Mesenchymal stem cell (in vitro differentiated cells and primary cell): Measurements from ENCODE around the gene CFAP97.
"Not testable (repeated sequence)": the region's sequence is repeated elsewhere in the genome, so short reads cannot be mapped to it uniquely, and the experiment has no call there.

Source experiments
- DNase-seq: peaks from one replicate; pipeline ENCODE4 v3.0.0-alpha.2; 2013
- H2AFZ ChIP-seq: one replicate; pipeline ENCODE4 v1.6.1; 2013; ENCODE audit warnings: low read depth, mild to moderate bottlenecking, control low read depth, inconsistent platforms, low read length, moderate library complexity
- H2AK5ac ChIP-seq: 2 replicates; pipeline ENCODE4 v1.6.1; 2013; ENCODE audit warnings: low read length, moderate library complexity, mild to moderate bottlenecking, inconsistent platforms; ENCODE audit not compliant: severe bottlenecking
- H2BK120ac ChIP-seq: one replicate; pipeline ENCODE4 v1.6.1; 2013; ENCODE audit warnings: low read depth, mild to moderate bottlenecking, inconsistent platforms, low read length, moderate library complexity
- H2BK12ac ChIP-seq, 2 experiments: one replicate each; pipeline ENCODE4 v1.6.1; 2013; ENCODE audit warnings: inconsistent platforms in 2 of 2, low read length in 2 of 2, mild to moderate bottlenecking in 2 of 2, moderate library complexity in 2 of 2, control low read depth in 1 of 2
- H2BK15ac ChIP-seq: one replicate; pipeline ENCODE4 v1.6.1; 2013; ENCODE audit warnings: mild to moderate bottlenecking, low read depth, inconsistent platforms; ENCODE audit not compliant: poor library complexity, severe bottlenecking
- H2BK5ac ChIP-seq: 2 replicates; pipeline ENCODE4 v1.6.1; 2013; ENCODE audit warnings: low read depth, mild to moderate bottlenecking, low read length, control low read depth, inconsistent platforms; ENCODE audit not compliant: poor library complexity, severe bottlenecking
- H3K14ac ChIP-seq, 2 experiments: one replicate each; pipeline ENCODE4 v1.6.1; 2013; ENCODE audit warnings: inconsistent platforms in 2 of 2, low read length in 2 of 2, control low read depth in 1 of 2, mild to moderate bottlenecking in 1 of 2, moderate library complexity in 1 of 2
- H3K18ac ChIP-seq, 2 experiments: one replicate each; pipeline ENCODE4 v1.6.1; 2013; ENCODE audit warnings: inconsistent platforms in 2 of 2, low read length in 2 of 2, control low read depth in 1 of 2, low read depth in 1 of 2, mild to moderate bottlenecking in 1 of 2
- H3K23ac ChIP-seq, 2 experiments: one replicate each; pipeline ENCODE4 v1.6.1; 2013; ENCODE audit warnings: inconsistent platforms in 2 of 2, low read length in 2 of 2, mild to moderate bottlenecking in 2 of 2, moderate library complexity in 2 of 2, control low read depth in 1 of 2
- H3K27ac ChIP-seq: 2 replicates; pipeline ENCODE4 v1.5.1; 2013; ENCODE audit warnings: mild to moderate bottlenecking, moderate library complexity, low read length, control low read depth, inconsistent platforms; ENCODE audit not compliant: poor library complexity, severe bottlenecking
- H3K27me3 ChIP-seq, 2 experiments: 2 replicates each; pipeline versions ENCODE4 v1.6.1 to v1.7.0; 2013; ENCODE audit warnings: low read length in 2 of 2, mild to moderate bottlenecking in 2 of 2, moderate library complexity in 2 of 2, control low read depth in 1 of 2, inconsistent platforms in 1 of 2; ENCODE audit not compliant: control insufficient read depth in 1 of 2, insufficient read depth in 1 of 2
- H3K36me3 ChIP-seq, 2 experiments: 2 replicates each; pipeline versions ENCODE4 v1.6.1 to v1.7.0; 2013; ENCODE audit warnings: low read length in 2 of 2, control low read depth in 1 of 2, inconsistent platforms in 1 of 2, low read depth in 1 of 2, mild to moderate bottlenecking in 1 of 2; ENCODE audit not compliant: insufficient read depth in 2 of 2, control insufficient read depth in 1 of 2
- H3K4ac ChIP-seq, 2 experiments: one replicate each; pipeline ENCODE4 v1.6.1; 2013; ENCODE audit warnings: inconsistent platforms in 2 of 2, low read length in 2 of 2, mild to moderate bottlenecking in 2 of 2, moderate library complexity in 2 of 2, control low read depth in 1 of 2, low read depth in 1 of 2
- H3K4me1 ChIP-seq: 2 replicates; pipeline ENCODE4 v1.6.1; 2013; ENCODE audit warnings: low read depth, low read length, control low read depth; ENCODE audit not compliant: control insufficient read depth, insufficient read depth
- H3K4me2 ChIP-seq: 2 replicates; pipeline ENCODE4 v1.6.1; 2013; ENCODE audit warnings: low read length, mild to moderate bottlenecking, inconsistent platforms; ENCODE audit not compliant: poor library complexity, severe bottlenecking
- H3K4me3 ChIP-seq, 2 experiments: 2 replicates each; pipeline versions ENCODE4 v1.5.1 to v1.7.0; 2013; ENCODE audit warnings: low read length in 2 of 2, mild to moderate bottlenecking in 2 of 2, control low read depth in 1 of 2, low read depth in 1 of 2; ENCODE audit not compliant: insufficient read depth in 1 of 2
- H3K79me1 ChIP-seq: replicated peaks from 2 replicates; pipeline ENCODE4 v1.6.1; 2013; ENCODE audit warnings: mild to moderate bottlenecking, control low read depth, low read length, inconsistent platforms; ENCODE audit not compliant: poor library complexity, severe bottlenecking
- H3K9ac ChIP-seq: 2 replicates; pipeline ENCODE4 v1.7.0; 2013; ENCODE audit warnings: mild to moderate bottlenecking, low read length, moderate library complexity
- H3K9me3 ChIP-seq: 2 replicates; pipeline ENCODE4 v1.7.0; 2013; ENCODE audit warnings: mild to moderate bottlenecking, low read length; ENCODE audit not compliant: control insufficient read depth
- H4K8ac ChIP-seq: one replicate; pipeline ENCODE4 v1.6.1; 2013; ENCODE audit warnings: inconsistent platforms, mild to moderate bottlenecking, low read length, moderate library complexity
- H4K91ac ChIP-seq: one replicate; pipeline ENCODE4 v1.6.1; 2013; ENCODE audit warnings: mild to moderate bottlenecking, low read length, inconsistent platforms
- WGBS: methylation state at CpG from one replicate; pipeline ENCODE4 v1.1.7; 2013; ENCODE audit warnings: mixed read lengths; 5-methylcytosine and 5-hydroxymethylcytosine counted together

Gene CFAP97

GRCh38 chr4:185119927-185120630 lies 83.7 kb downstream of the CFAP97 start:
- H3K79me1 ChIP-seq: no peaks in the 10 kb centered on the region
- 72% methylated on average over 2 of the region's 3 CpGs for WGBS
- no peak overlapping the region for H4K8ac ChIP-seq

DNA sequence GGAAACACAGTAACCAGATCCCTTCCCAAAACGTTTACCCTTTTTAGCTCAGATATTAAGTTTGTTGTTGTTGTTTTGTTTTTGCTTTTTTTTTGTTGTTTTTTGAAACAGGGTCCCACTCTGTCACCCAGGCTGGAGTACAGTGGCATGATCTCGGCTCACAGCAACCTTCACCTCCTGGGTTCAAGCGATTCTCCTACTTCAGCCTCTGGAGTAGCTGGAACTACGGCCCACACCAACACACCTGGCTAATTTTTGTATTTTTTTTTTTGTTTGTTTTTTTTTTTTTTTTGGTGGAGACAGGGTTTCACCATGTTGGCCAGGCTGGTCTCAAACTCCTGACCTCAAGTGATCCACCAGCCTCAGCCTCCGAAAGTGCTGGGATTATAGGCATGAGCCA lies 84.3 kb downstream of the CFAP97 start:
- not testable (repeated sequence) for H2BK15ac ChIP-seq, H3K23ac ChIP-seq, H3K79me1 ChIP-seq, H3K27me3 ChIP-seq, H4K8ac ChIP-seq, H3K9ac ChIP-seq, H2AFZ ChIP-seq, H3K14ac ChIP-seq, H3K4me3 ChIP-seq, H3K4me1 ChIP-seq, H3K9me3 ChIP-seq, H3K36me3 ChIP-seq, H3K4ac ChIP-seq, H2AK5ac ChIP-seq, H3K27ac ChIP-seq, H2BK120ac ChIP-seq, DNase-seq, H4K91ac ChIP-seq, H3K4me2 ChIP-seq, H3K18ac ChIP-seq, H2BK5ac ChIP-seq, H2BK12ac ChIP-seq
- 94% methylated on average over 2 of the region's 5 CpGs for WGBS

More at GRCh38 chr4:185119927-185120630, 83.7 kb downstream of the CFAP97 start:
- H2BK12ac ChIP-seq: no peak overlapping the region
- no peak overlapping the region for H4K91ac ChIP-seq
- H2AK5ac ChIP-seq: no peak overlapping the region
- no peak overlapping the region for H3K23ac ChIP-seq
- H3K4me2 ChIP-seq: no peak overlapping the region
- H3K4me3 ChIP-seq: no peak overlapping the region
- H3K4ac ChIP-seq: no peak overlapping the region
- H3K4me1 ChIP-seq: peaks cover 2% of the 10 kb centered on the region
- H3K27me3 ChIP-seq: no peaks in the 10 kb centered on the region
- no peak overlapping the region for H2BK15ac ChIP-seq
- H3K18ac ChIP-seq: no peak overlapping the region
- no peaks in the 10 kb centered on the region for H3K9me3 ChIP-seq
- H2AFZ ChIP-seq: no peak overlapping the region
- peak; percentile 61 for DNase-seq
- no peaks in the 10 kb centered on the region for H3K36me3 ChIP-seq
- no peak overlapping the region for H3K27ac ChIP-seq
- H2BK120ac ChIP-seq: no peak overlapping the region
- H2BK5ac ChIP-seq: no peak overlapping the region
- H3K14ac ChIP-seq: no peak overlapping the region
- H3K9ac ChIP-seq: no peak overlapping the region

- H3K27ac ChIP-seq: no peak overlapping the region
- H3K14ac ChIP-seq: no peak overlapping the region
Observed at GRCh38 chr4:185118876-185119275, 84.9 kb downstream of the CFAP97 start.

GRCh38 chr4:185117300-185117934 lies 86.4 kb downstream of the CFAP97 start:
- peak overlapping the region in 1 of 2 experiments; percentile 63 for H2BK12ac ChIP-seq
- H2BK15ac ChIP-seq: no peak overlapping the region
- H3K18ac ChIP-seq: no peak overlapping the region
- no peak overlapping the region for H3K23ac ChIP-seq
- H3K36me3 ChIP-seq: no peaks in the 10 kb centered on the region
- no peaks in the 10 kb centered on the region for H3K9me3 ChIP-seq
- no peaks in the 10 kb centered on the region for H3K27me3 ChIP-seq
- no peak overlapping the region for H3K4me3 ChIP-seq
- peaks cover 4% of the 10 kb centered on the region for H3K4me1 ChIP-seq
- H2BK120ac ChIP-seq: no peak overlapping the region
- DNase-seq: no peak
- no peak overlapping the region for H4K8ac ChIP-seq
- no peak overlapping the region for H2AFZ ChIP-seq
- H2AK5ac ChIP-seq: no peak overlapping the region
- no peak overlapping the region for H3K14ac ChIP-seq
- H3K4ac ChIP-seq: peak overlapping the region in 1 of 2 experiments; percentile 58
- H3K27ac ChIP-seq: no peak overlapping the region
- H4K91ac ChIP-seq: no peak overlapping the region
- 88% methylated on average over 5 of the region's 7 CpGs for WGBS
- H3K4me2 ChIP-seq: no peak overlapping the region
- H3K79me1 ChIP-seq: no peaks in the 10 kb centered on the region
- no peak overlapping the region for H3K9ac ChIP-seq
- H2BK5ac ChIP-seq: no peak overlapping the region

More at GRCh38 chr4:185118876-185119275, 84.9 kb downstream of the CFAP97 start:
- H4K8ac ChIP-seq: no peak overlapping the region
- H3K4me2 ChIP-seq: no peak overlapping the region
- H3K9ac ChIP-seq: no peak overlapping the region
- H3K36me3 ChIP-seq: no peaks in the 10 kb centered on the region
- H3K23ac ChIP-seq: no peak overlapping the region
- no peak overlapping the region for H3K4me3 ChIP-seq
- 93% methylated on average over 7 of the region's 7 CpGs for WGBS
- H3K18ac ChIP-seq: no peak overlapping the region
- H3K4ac ChIP-seq: no peak overlapping the region
- no peak overlapping the region for H2AK5ac ChIP-seq
- H3K27me3 ChIP-seq: no peaks in the 10 kb centered on the region
- no peaks in the 10 kb centered on the region for H3K9me3 ChIP-seq
- no peak overlapping the region for H2BK15ac ChIP-seq
- H2AFZ ChIP-seq: no peak overlapping the region
- no peak overlapping the region for H2BK120ac ChIP-seq
- no peak overlapping the region for H4K91ac ChIP-seq
- no peak overlapping the region for H2BK5ac ChIP-seq
- DNase-seq: no peak
- H2BK12ac ChIP-seq: no peak overlapping the region
- H3K79me1 ChIP-seq: no peaks in the 10 kb centered on the region
- H3K4me1 ChIP-seq: peaks cover 2% of the 10 kb centered on the region
